KMS-11 (cell line): Measurements from ENCODE around the gene OSM.

Experiments used
- H2AFZ ChIP-seq: fragments of 200-600 bp; sonication (generic); 2 replicates; pipeline ENCODE4 v1.6.1; 2016; ENCODE audit warnings: antibody characterized with exemption, mixed run types, low read depth
- H3K27ac ChIP-seq: fragments of 200-600 bp; sonication (generic); 2 replicates; pipeline ENCODE4 v1.6.1; 2016; ENCODE audit warnings: mild to moderate bottlenecking, mixed run types
- H3K27me3 ChIP-seq: fragments of 200-600 bp; sonication (generic); 2 replicates; pipeline ENCODE4 v1.6.1; 2017; ENCODE audit warnings: mild to moderate bottlenecking, low read depth, mixed run types, moderate library complexity; ENCODE audit not compliant: insufficient read depth
- H3K36me3 ChIP-seq: fragments of 200-600 bp; sonication (generic); 2 replicates; pipeline ENCODE4 v1.6.1; 2017; ENCODE audit warnings: mild to moderate bottlenecking, mixed run types; ENCODE audit not compliant: insufficient read depth
- H3K4me1 ChIP-seq: fragments of 200-600 bp; sonication (generic); 2 replicates; pipeline ENCODE4 v1.6.1; 2016; ENCODE audit warnings: mild to moderate bottlenecking, low read depth, mixed run types; ENCODE audit not compliant: poor library complexity, severe bottlenecking
- H3K4me2 ChIP-seq: fragments of 200-600 bp; sonication (generic); 2 replicates; pipeline ENCODE4 v1.7.0; 2016; ENCODE audit warnings: mild to moderate bottlenecking, mixed run types
- H3K4me3 ChIP-seq: fragments of 200-600 bp; sonication (generic); IDR thresholded peaks from 2 replicates; pipeline ENCODE4 v1.6.1; 2017; ENCODE audit warnings: low read depth, low read length, mixed read lengths; ENCODE audit not compliant: insufficient read depth
- H3K79me2 ChIP-seq: fragments of 200-600 bp; sonication (generic); 2 replicates; pipeline ENCODE4 v1.6.1; 2016; ENCODE audit warnings: low read depth, mixed run types; ENCODE audit not compliant: insufficient read depth
- H3K9ac ChIP-seq: fragments of 200-600 bp; sonication (generic); 2 replicates; pipeline ENCODE4 v1.6.1; 2016; ENCODE audit warnings: mild to moderate bottlenecking, mixed run types
- H4K20me1 ChIP-seq: fragments of 200-600 bp; sonication (generic); 2 replicates; pipeline ENCODE4 v1.6.1; 2016; ENCODE audit warnings: mild to moderate bottlenecking, mixed run types; ENCODE audit not compliant: insufficient read depth
- TF ChIP-seq, protein P1 (sequence below): fragments of 200-600 bp; sonication (generic); conservative IDR thresholded peaks from 2 replicates; pipeline ENCODE4 v1.6.1; 2017; ENCODE audit warnings: low read depth, mild to moderate bottlenecking, antibody characterized with exemption, low read length, moderate library complexity, mixed read lengths

Gene OSM

DNA sequence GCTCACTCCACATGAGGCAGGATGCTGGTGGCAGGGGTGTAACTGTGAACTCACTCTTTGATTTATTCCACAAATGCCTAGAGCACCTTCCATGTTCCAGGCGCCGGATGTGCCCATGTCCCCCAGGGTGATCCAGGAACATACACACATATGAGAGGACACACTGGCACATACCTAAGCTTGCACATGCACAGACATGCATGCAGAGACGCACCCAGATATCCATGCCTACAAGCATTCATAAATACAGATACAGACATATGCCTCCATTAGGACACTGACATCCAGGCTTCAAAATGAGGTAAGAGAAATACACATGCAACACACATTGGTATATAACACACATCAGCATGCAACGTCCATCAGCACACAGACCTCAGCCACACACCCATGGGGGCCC lies 4.5 kb downstream of the OSM start:
- Histone ChIP-seq H3K27ac (no peak overlapping the region), H3K4me1 (peaks cover 20% of the 10 kb centered on the region), H3K9ac (no peak overlapping the region), H2AFZ (no peak overlapping the region), H3K27me3 (no peaks in the 10 kb centered on the region), H3K4me3 (no peak overlapping the region), H3K36me3 (no peaks in the 10 kb centered on the region), H3K4me2 (no peak overlapping the region), H4K20me1 (no peaks in the 10 kb centered on the region), H3K79me2 (peaks cover 7% of the 10 kb centered on the region; the same call in 1 of the 2 replicates)
- TF ChIP-seq, protein P1, sequence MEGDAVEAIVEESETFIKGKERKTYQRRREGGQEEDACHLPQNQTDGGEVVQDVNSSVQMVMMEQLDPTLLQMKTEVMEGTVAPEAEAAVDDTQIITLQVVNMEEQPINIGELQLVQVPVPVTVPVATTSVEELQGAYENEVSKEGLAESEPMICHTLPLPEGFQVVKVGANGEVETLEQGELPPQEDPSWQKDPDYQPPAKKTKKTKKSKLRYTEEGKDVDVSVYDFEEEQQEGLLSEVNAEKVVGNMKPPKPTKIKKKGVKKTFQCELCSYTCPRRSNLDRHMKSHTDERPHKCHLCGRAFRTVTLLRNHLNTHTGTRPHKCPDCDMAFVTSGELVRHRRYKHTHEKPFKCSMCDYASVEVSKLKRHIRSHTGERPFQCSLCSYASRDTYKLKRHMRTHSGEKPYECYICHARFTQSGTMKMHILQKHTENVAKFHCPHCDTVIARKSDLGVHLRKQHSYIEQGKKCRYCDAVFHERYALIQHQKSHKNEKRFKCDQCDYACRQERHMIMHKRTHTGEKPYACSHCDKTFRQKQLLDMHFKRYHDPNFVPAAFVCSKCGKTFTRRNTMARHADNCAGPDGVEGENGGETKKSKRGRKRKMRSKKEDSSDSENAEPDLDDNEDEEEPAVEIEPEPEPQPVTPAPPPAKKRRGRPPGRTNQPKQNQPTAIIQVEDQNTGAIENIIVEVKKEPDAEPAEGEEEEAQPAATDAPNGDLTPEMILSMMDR, result no peak

GRCh38 chr22:30261134-30261533 lies 5.5 kb downstream of the OSM start:
- H3K4me2 ChIP-seq, result no peak overlapping the region
- H3K27ac ChIP-seq, result no peak overlapping the region
- H4K20me1 ChIP-seq, result no peaks in the 10 kb centered on the region
- no peak overlapping the region for H3K9ac ChIP-seq
- H3K79me2 ChIP-seq, result peaks cover 7% of the 10 kb centered on the region; the same call in 1 of the 2 replicates
- no peak overlapping the region for H2AFZ ChIP-seq
- no peaks in the 10 kb centered on the region for H3K27me3 ChIP-seq
- H3K4me1 ChIP-seq, result peaks cover 20% of the 10 kb centered on the region
- H3K4me3 ChIP-seq, result no peak overlapping the region
- TF ChIP-seq, protein P1, result no peak
- no peaks in the 10 kb centered on the region for H3K36me3 ChIP-seq

- Histone ChIP-seq H3K4me1 (peaks cover 20% of the 10 kb centered on the region), H3K79me2 (peaks cover 5% of the 10 kb centered on the region; the same call in 1 of the 2 replicates), H3K4me2 (no peak overlapping the region), H3K36me3 (no peaks in the 10 kb centered on the region), H2AFZ (no peak overlapping the region), H3K4me3 (no peak overlapping the region), H3K27me3 (no peaks in the 10 kb centered on the region), H4K20me1 (no peaks in the 10 kb centered on the region), H3K27ac (no peak overlapping the region), H3K9ac (no peak overlapping the region)
- TF ChIP-seq, protein P1, result no peak
Measured at GRCh38 chr22:30260682-30261081, 6.0 kb downstream of the OSM start.

DNA sequence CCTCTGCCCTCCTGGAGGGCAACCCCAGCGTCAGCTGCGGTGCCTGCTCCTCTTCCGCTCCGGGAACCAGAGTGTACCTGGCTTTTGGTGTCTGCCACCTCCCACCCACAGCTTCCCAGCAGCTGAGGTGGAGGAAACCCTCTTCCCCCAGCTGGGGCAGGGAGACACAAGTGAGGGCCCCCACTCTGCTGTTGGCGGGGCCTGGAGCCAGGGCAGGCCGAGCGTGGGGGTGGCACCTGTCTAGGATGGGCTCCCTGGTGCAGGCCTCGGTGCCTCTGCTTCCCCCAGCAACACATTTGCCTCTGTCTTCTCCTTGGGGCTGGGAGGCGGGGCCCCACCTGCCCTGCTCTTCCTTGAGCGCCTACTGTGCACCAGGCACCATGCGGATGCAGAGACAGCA lies 6.4 kb downstream of the OSM start:
- no peaks in the 10 kb centered on the region for H3K36me3 ChIP-seq
- H3K27me3 ChIP-seq, result no peaks in the 10 kb centered on the region
- H3K4me3 ChIP-seq, result no peak overlapping the region
- H4K20me1 ChIP-seq, result no peaks in the 10 kb centered on the region
- TF ChIP-seq, protein P1, result no peak
- no peak overlapping the region for H3K27ac ChIP-seq
- H3K4me1 ChIP-seq, result peaks cover 17% of the 10 kb centered on the region
- H2AFZ ChIP-seq, result no peak overlapping the region
- H3K9ac ChIP-seq, result no peak overlapping the region
- H3K4me2 ChIP-seq, result no peak overlapping the region
- peaks cover under 1% of the 10 kb centered on the region; the same call in 1 of the 2 replicates for H3K79me2 ChIP-seq
